ENCODE data around the gene GPRC5C. TPM values are rescaled to one million over a fixed set of nuclear protein-coding genes. Genes with fewer than 3 reads are reported as not detected.

The GPRC5C gene
- total RNA-seq, 1 donor from 2014 or later: 70.4 TPM

DNA sequence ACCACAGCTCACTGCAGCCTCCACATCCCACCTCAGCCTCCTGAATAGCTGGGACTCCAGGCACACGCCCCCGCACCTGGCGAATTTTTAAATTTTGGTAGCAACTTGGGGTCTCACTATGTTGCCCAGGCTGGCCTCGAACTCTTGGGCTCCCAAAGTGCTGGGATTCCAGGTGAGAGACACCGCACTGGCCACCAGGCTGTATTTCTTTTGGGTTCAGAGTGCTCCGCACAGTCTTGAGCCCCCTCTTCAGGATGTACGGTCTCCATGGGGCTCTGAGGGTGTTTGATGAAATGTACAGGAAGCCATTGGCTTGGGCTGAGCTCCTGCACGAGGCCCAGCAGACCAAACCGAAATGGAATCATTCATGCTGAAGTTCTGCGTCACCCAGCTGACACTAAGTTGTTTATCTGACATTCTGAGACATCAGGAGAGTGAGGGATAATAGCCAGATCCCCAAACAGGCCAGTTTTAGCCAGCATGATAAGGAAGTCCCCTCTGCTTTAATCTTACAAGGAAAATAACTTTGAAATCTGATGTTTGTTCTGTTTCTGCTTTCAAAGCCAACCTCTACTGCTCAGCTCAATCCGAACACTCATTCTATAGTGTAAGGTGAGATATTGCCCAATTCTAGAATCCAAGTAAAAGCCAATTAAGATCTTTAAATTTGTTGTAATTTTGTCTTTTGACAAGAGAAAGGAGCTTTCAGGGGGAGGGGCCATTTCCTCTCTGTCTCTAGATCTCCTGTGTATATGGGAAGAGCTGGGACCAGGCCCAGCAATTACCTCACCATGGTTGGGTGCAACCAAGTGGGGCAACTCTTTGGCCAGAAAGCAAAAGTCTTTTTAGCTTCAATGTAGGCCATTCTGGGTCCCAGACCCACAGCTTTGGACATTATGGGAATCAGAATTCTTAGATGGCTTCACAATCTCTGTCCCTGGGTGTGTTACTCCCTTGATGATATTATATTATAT lies 40.9 kb upstream of the GPRC5C start:
- no peaks in the 10 kb centered on the region for H3K79me2 ChIP-seq (ENCODE audit: insufficient read depth, low read length)
- Mint-ChIP-seq H3K27ac (ENCODE audit: unreplicated experiment) (no peak overlapping the region), H3K4me3 (ENCODE audit: unreplicated experiment) (no peak overlapping the region), H3K9me3 (ENCODE audit: unreplicated experiment) (no peaks in the 10 kb centered on the region), H3K4me1 (ENCODE audit: low read depth, unreplicated experiment) (peaks cover 11% of the 10 kb centered on the region), H3K36me3 (ENCODE audit: low read depth, unreplicated experiment) (no peaks in the 10 kb centered on the region), H3K27me3 (ENCODE audit: low read depth, unreplicated experiment) (peaks cover 27% of the 10 kb centered on the region)
- H3K4me1 ChIP-seq (ENCODE audit: insufficient read depth, low read length): no peaks in the 10 kb centered on the region
- no peak overlapping the region for H3K9ac ChIP-seq (ENCODE audit: low read length)
- no peak overlapping the region for H3K4me3 ChIP-seq (ENCODE audit: insufficient read depth, low read depth, low read length)
- H3K4me2 ChIP-seq (ENCODE audit: low read length): no peak overlapping the region
- FAIRE-seq (no peak), DNase-seq (ENCODE audit: low read depth) (no peak)
- H2AFZ ChIP-seq (ENCODE audit: low read depth, low read length): no peak overlapping the region
- TF ChIP-seq EZH2 (IDR thresholded peaks at IDR 0.05; ENCODE audit: insufficient read depth, low read length): no peak
- TF ChIP-seq, protein P1, sequence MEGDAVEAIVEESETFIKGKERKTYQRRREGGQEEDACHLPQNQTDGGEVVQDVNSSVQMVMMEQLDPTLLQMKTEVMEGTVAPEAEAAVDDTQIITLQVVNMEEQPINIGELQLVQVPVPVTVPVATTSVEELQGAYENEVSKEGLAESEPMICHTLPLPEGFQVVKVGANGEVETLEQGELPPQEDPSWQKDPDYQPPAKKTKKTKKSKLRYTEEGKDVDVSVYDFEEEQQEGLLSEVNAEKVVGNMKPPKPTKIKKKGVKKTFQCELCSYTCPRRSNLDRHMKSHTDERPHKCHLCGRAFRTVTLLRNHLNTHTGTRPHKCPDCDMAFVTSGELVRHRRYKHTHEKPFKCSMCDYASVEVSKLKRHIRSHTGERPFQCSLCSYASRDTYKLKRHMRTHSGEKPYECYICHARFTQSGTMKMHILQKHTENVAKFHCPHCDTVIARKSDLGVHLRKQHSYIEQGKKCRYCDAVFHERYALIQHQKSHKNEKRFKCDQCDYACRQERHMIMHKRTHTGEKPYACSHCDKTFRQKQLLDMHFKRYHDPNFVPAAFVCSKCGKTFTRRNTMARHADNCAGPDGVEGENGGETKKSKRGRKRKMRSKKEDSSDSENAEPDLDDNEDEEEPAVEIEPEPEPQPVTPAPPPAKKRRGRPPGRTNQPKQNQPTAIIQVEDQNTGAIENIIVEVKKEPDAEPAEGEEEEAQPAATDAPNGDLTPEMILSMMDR (IDR thresholded peaks at IDR 0.05; ENCODE audit: insufficient read depth, low read depth, low read length): no peak
- H3K27ac ChIP-seq (ENCODE audit: low read depth, low read length): no peak overlapping the region
- no peaks in the 10 kb centered on the region for H4K20me1 ChIP-seq (ENCODE audit: insufficient read depth, low read length)
- no peaks in the 10 kb centered on the region for H3K27me3 ChIP-seq (ENCODE audit: insufficient read depth, low read length)
- H3K36me3 ChIP-seq (ENCODE audit: insufficient read depth, low read length): no peaks in the 10 kb centered on the region
- no peaks in the 10 kb centered on the region for H3K9me3 ChIP-seq (ENCODE audit: insufficient read depth, low read depth, low read length)

DNA sequence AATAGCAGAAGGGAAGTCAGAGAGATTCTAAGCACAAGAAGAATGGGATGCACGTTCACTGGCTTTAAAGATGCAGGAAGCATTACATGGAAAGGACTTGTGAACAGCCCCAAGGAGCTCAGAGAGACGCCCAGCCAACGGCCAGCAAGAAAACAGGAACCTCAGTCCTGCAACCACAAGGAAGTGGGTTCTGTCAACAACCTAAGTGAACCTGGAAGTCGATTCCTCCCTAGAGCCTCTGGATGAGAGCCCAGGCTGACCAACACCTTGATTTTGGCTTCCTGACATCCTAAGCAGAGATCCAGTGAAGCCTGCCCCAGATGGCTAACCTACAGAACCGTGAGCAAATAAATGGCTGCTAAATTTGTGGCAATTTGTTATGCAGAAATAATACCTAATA lies 40.1 kb upstream of the GPRC5C start:
- FAIRE-seq: no peak
- peaks cover 27% of the 10 kb centered on the region for H3K27me3 Mint-ChIP-seq (ENCODE audit: low read depth, unreplicated experiment)
- Histone ChIP-seq H3K9ac (ENCODE audit: low read length) (no peak overlapping the region), H3K9me3 (ENCODE audit: insufficient read depth, low read depth, low read length) (no peaks in the 10 kb centered on the region), H3K4me1 (ENCODE audit: insufficient read depth, low read length) (no peaks in the 10 kb centered on the region), H4K20me1 (ENCODE audit: insufficient read depth, low read length) (no peaks in the 10 kb centered on the region), H2AFZ (ENCODE audit: low read depth, low read length) (no peak overlapping the region), H3K4me3 (ENCODE audit: insufficient read depth, low read depth, low read length) (no peak overlapping the region), H3K27me3 (ENCODE audit: insufficient read depth, low read length) (no peaks in the 10 kb centered on the region), H3K36me3 (ENCODE audit: insufficient read depth, low read length) (no peaks in the 10 kb centered on the region), H3K4me2 (ENCODE audit: low read length) (no peak overlapping the region), H3K79me2 (ENCODE audit: insufficient read depth, low read length) (no peaks in the 10 kb centered on the region), H3K27ac (ENCODE audit: low read depth, low read length) (no peak overlapping the region)
- DNase-seq (ENCODE audit: low read depth): no peak
- no peak overlapping the region for H3K4me3 Mint-ChIP-seq (ENCODE audit: unreplicated experiment)
- no peaks in the 10 kb centered on the region for H3K9me3 Mint-ChIP-seq (ENCODE audit: unreplicated experiment)
- no peaks in the 10 kb centered on the region for H3K36me3 Mint-ChIP-seq (ENCODE audit: low read depth, unreplicated experiment)
- TF ChIP-seq, protein P1 (IDR thresholded peaks at IDR 0.05; ENCODE audit: insufficient read depth, low read depth, low read length): no peak
- no peak for TF ChIP-seq EZH2 (IDR thresholded peaks at IDR 0.05; ENCODE audit: insufficient read depth, low read length)
- H3K27ac Mint-ChIP-seq (ENCODE audit: unreplicated experiment): no peak overlapping the region
- peaks cover 6% of the 10 kb centered on the region for H3K4me1 Mint-ChIP-seq (ENCODE audit: low read depth, unreplicated experiment)

DNA sequence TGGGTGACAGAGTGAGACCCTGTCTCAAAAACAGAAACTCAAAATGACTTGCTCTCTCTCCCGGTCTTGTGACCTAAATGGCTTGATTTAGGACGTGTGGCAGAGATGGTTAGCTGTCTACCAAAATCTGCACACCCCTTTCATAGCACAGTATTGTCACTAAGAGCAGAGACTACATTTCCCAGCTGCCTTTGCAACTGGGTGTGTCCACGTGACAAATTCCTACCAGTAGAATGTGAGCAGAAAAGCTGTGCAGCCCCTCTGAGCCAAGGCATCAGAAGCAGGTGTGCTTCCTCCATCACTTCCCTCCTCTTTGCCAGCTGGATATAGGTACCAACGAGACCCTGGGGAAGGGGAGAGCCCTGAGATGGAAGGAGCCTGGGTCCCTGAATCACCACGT lies 39.0 kb upstream of the GPRC5C start:
- H3K27ac Mint-ChIP-seq (ENCODE audit: unreplicated experiment): no peak overlapping the region
- FAIRE-seq (no peak), DNase-seq (ENCODE audit: low read depth) (no peak)
- no peaks in the 10 kb centered on the region for H3K9me3 Mint-ChIP-seq (ENCODE audit: unreplicated experiment)
- H3K4me1 ChIP-seq (ENCODE audit: insufficient read depth, low read length): no peaks in the 10 kb centered on the region
- no peaks in the 10 kb centered on the region for H3K9me3 ChIP-seq (ENCODE audit: insufficient read depth, low read depth, low read length)
- peaks cover 6% of the 10 kb centered on the region for H3K4me1 Mint-ChIP-seq (ENCODE audit: low read depth, unreplicated experiment)
- no peaks in the 10 kb centered on the region for H4K20me1 ChIP-seq (ENCODE audit: insufficient read depth, low read length)
- no peaks in the 10 kb centered on the region for H3K79me2 ChIP-seq (ENCODE audit: insufficient read depth, low read length)
- TF ChIP-seq, protein P1 (IDR thresholded peaks at IDR 0.05; ENCODE audit: insufficient read depth, low read depth, low read length): no peak
- no peak for TF ChIP-seq EZH2 (IDR thresholded peaks at IDR 0.05; ENCODE audit: insufficient read depth, low read length)
- H3K27me3 Mint-ChIP-seq (ENCODE audit: low read depth, unreplicated experiment): peaks cover 27% of the 10 kb centered on the region
- H3K4me2 ChIP-seq (ENCODE audit: low read length): no peak overlapping the region
- no peak overlapping the region for H2AFZ ChIP-seq (ENCODE audit: low read depth, low read length)
- no peaks in the 10 kb centered on the region for H3K27me3 ChIP-seq (ENCODE audit: insufficient read depth, low read length)
- H3K4me3 ChIP-seq (ENCODE audit: insufficient read depth, low read depth, low read length): no peak overlapping the region
- H3K36me3 ChIP-seq (ENCODE audit: insufficient read depth, low read length): no peaks in the 10 kb centered on the region
- H3K9ac ChIP-seq (ENCODE audit: low read length): no peak overlapping the region
- no peak overlapping the region for H3K27ac ChIP-seq (ENCODE audit: low read depth, low read length)
- H3K36me3 Mint-ChIP-seq (ENCODE audit: low read depth, unreplicated experiment): no peaks in the 10 kb centered on the region
- no peak overlapping the region for H3K4me3 Mint-ChIP-seq (ENCODE audit: unreplicated experiment)
